CD8-positive, alpha-beta memory T cell (primary cell): ENCODE measurements around the gene NELFCD. TPM values are rescaled to one million over a fixed set of nuclear protein-coding genes. Genes with fewer than 3 reads are reported as not detected.

Experiments
- CTCF ChIA-PET: fragments of 350-600 bp; sonication (Branson Sonifier 250); formaldehyde crosslinking; loops from one replicate; lab custom pipeline; 2021; ENCODE audit warnings: antibody characterized with exemption; lab: Charles Lee
- POLR2A ChIA-PET: fragments of 350-600 bp; sonication (Branson Sonifier 250); formaldehyde crosslinking; loops from one replicate; lab custom pipeline; 2021; ENCODE audit warnings: antibody characterized with exemption; lab: Charles Lee
- DNase-seq, 5 donors: peaks; one replicate each; pipeline versions ENCODE4 v3.0.0 to v3.0.0-alpha.2; 2020 to 2022; ENCODE audit warnings: mixed read lengths in 1 of 5
- H3K27ac ChIP-seq: one replicate; pipeline ENCODE4 v1.7.0; 2013; ENCODE audit warnings: low read depth, mild to moderate bottlenecking, low read length, moderate library complexity
- H3K27me3 ChIP-seq: 2 replicates; pipeline ENCODE4 v1.7.0; 2013; ENCODE audit warnings: low read length, mild to moderate bottlenecking; ENCODE audit not compliant: insufficient read depth, poor library complexity, severe bottlenecking
- H3K36me3 ChIP-seq: 2 replicates; pipeline ENCODE4 v1.7.0; 2013; ENCODE audit warnings: mild to moderate bottlenecking, low read length, moderate library complexity; ENCODE audit not compliant: insufficient read depth
- H3K4me1 ChIP-seq: 2 replicates; pipeline ENCODE4 v1.7.0; 2013; ENCODE audit warnings: mild to moderate bottlenecking, low read length, moderate library complexity; ENCODE audit not compliant: insufficient read depth
- H3K4me3 ChIP-seq: 2 replicates; pipeline ENCODE4 v1.7.0; 2013; ENCODE audit warnings: mild to moderate bottlenecking, low read length
- H3K9me3 ChIP-seq: 2 replicates; pipeline ENCODE4 v1.7.0; 2013; ENCODE audit warnings: mild to moderate bottlenecking, low read length
- H3K27ac Mint-ChIP-seq, 8 donors: one replicate each; pipeline ENCODE4 v1.8.0; 2020 to 2021; ENCODE audit warnings: mixed read lengths in 8 of 8, mild to moderate bottlenecking in 6 of 8, inconsistent platforms in 3 of 8, moderate library complexity in 3 of 8
- H3K27me3 Mint-ChIP-seq, 2 donors: one replicate each; pipeline ENCODE4 v1.8.0; 2020 to 2021; ENCODE audit warnings: mixed read lengths in 2 of 2, mild to moderate bottlenecking in 1 of 2, moderate library complexity in 1 of 2
- H3K36me3 Mint-ChIP-seq, 3 donors: one replicate each; pipeline ENCODE4 v1.8.0; 2020 to 2021; ENCODE audit warnings: mixed read lengths in 3 of 3, inconsistent platforms in 1 of 3, mild to moderate bottlenecking in 1 of 3
- H3K4me1 Mint-ChIP-seq, 3 donors: one replicate each; pipeline ENCODE4 v1.8.0; 2020 to 2021; ENCODE audit warnings: mixed read lengths in 3 of 3, inconsistent platforms in 1 of 3, mild to moderate bottlenecking in 1 of 3
- H3K4me3 Mint-ChIP-seq, 7 donors: one replicate each; pipeline ENCODE4 v1.8.0; 2020 to 2021; ENCODE audit warnings: mixed read lengths in 7 of 7, mild to moderate bottlenecking in 6 of 7, moderate library complexity in 4 of 7, inconsistent platforms in 2 of 7
- H3K9me3 Mint-ChIP-seq, 5 donors: one replicate each; pipeline ENCODE4 v1.8.0; 2020 to 2022; ENCODE audit warnings: mixed read lengths in 5 of 5, mild to moderate bottlenecking in 3 of 5, moderate library complexity in 2 of 5, inconsistent platforms in 1 of 5
- polyA plus RNA-seq: library from polyadenylated mRNA; unstranded; fragments of 300-500 nt; fragmentation: Illumina TruSeq; gene quantifications from one replicate; pipeline ENCODE4 v1.2.3, GENCODE V29; 2021
- total RNA-seq, 2 experiments: library from RNA; stranded (reverse); gene quantifications; one replicate each; pipeline ENCODE4 v1.2.3, GENCODE V29; 2021

The NELFCD gene
- total and polyA plus RNA-seq, 3 experiments from 2014 or later: 78.1 to 108 (median 101) TPM

- Histone ChIP-seq H3K4me3 (no peak overlapping the region), H3K36me3 (peaks cover 42% of the 10 kb centered on the region), H3K27me3 (no peaks in the 10 kb centered on the region), H3K9me3 (no peaks in the 10 kb centered on the region), H3K4me1 (peaks cover 30% of the 10 kb centered on the region), H3K27ac (no peak overlapping the region)
- no peaks in the 10 kb centered on the region for H3K9me3 Mint-ChIP-seq
- peaks cover 45 to 53% (median 50%) of the 10 kb centered on the region in 3 donors for H3K4me1 Mint-ChIP-seq
- H3K27me3 Mint-ChIP-seq: peaks cover 0 to 7% of the 10 kb centered on the region in 2 donors
- POLR2A ChIA-PET: no interaction called here
- DNase-seq: no peak
- peaks cover 5 to 55% (median 12%) of the 10 kb centered on the region in 3 donors for H3K36me3 Mint-ChIP-seq
- H3K4me3 Mint-ChIP-seq: no peak overlapping the region
- H3K27ac Mint-ChIP-seq: peak overlapping the region in 3 of 8 donors; percentile 50 to 68 (median 52)
- CTCF ChIA-PET: no interaction called here
Measured at GRCh38 chr20:58985656-58986055, 4.6 kb downstream of the NELFCD start.

GRCh38 chr20:58986286-58986967 lies 5.4 kb downstream of the NELFCD start:
- H3K9me3 ChIP-seq: no peaks in the 10 kb centered on the region
- Mint-ChIP-seq H3K9me3 (no peaks in the 10 kb centered on the region), H3K36me3 (peaks cover 5 to 63% (median 13%) of the 10 kb centered on the region in 3 donors), H3K4me3 (peak overlapping the region in 1 of 7 donors; percentile 4), H3K27ac (peak overlapping the region in 4 of 8 donors; percentile 47 to 66 (median 56)), H3K27me3 (peaks cover 0 to 7% of the 10 kb centered on the region in 2 donors), H3K4me1 (peaks cover 45 to 53% (median 50%) of the 10 kb centered on the region in 3 donors)
- H3K4me1 ChIP-seq: peaks cover 30% of the 10 kb centered on the region
- no peak overlapping the region for H3K4me3 ChIP-seq
- no peak overlapping the region for H3K27ac ChIP-seq
- CTCF ChIA-PET: no interaction called here
- peaks cover 50% of the 10 kb centered on the region for H3K36me3 ChIP-seq
- DNase-seq: no peak
- POLR2A ChIA-PET: no interaction called here
- no peaks in the 10 kb centered on the region for H3K27me3 ChIP-seq

GRCh38 chr20:58986968-58987517 lies 6.0 kb downstream of the NELFCD start:
- no peak overlapping the region for H3K27ac ChIP-seq
- Mint-ChIP-seq H3K27ac (peak overlapping the region in 5 of 8 donors; percentile 19 to 66 (median 55)), H3K27me3 (peaks cover 0 to 7% of the 10 kb centered on the region in 2 donors), H3K4me1 (peaks cover 42 to 50% (median 49%) of the 10 kb centered on the region in 3 donors), H3K4me3 (peak overlapping the region in 1 of 7 donors; percentile 4), H3K9me3 (no peaks in the 10 kb centered on the region), H3K36me3 (peaks cover 5 to 66% (median 15%) of the 10 kb centered on the region in 3 donors)
- DNase-seq: no peak
- H3K36me3 ChIP-seq: peaks cover 51% of the 10 kb centered on the region
- ChIA-PET CTCF (no interaction called here), POLR2A (no interaction called here)
- H3K9me3 ChIP-seq: no peaks in the 10 kb centered on the region
- peaks cover 26% of the 10 kb centered on the region for H3K4me1 ChIP-seq
- no peak overlapping the region for H3K4me3 ChIP-seq
- H3K27me3 ChIP-seq: no peaks in the 10 kb centered on the region

- Mint-ChIP-seq H3K9me3 (no peaks in the 10 kb centered on the region), H3K27me3 (no peaks in the 10 kb centered on the region), H3K36me3 (peaks cover 5 to 72% (median 17%) of the 10 kb centered on the region in 3 donors), H3K27ac (peak overlapping the region in 6 of 8 donors; percentile 19 to 80 (median 36)), H3K4me3 (no peak overlapping the region), H3K4me1 (peaks cover 34 to 42% (median 40%) of the 10 kb centered on the region in 3 donors)
- ChIA-PET POLR2A (interaction anchor here (0.7 kb wide), 1 partner anchor 37 kb away, joined by 3 read pairs; no protein-coding TSS in a partner anchor), CTCF (no interaction called here)
- H3K4me1 ChIP-seq: peaks cover 17% of the 10 kb centered on the region
- no peak overlapping the region for H3K27ac ChIP-seq
- DNase-seq: no peak
- H3K9me3 ChIP-seq: no peaks in the 10 kb centered on the region
- H3K27me3 ChIP-seq: no peaks in the 10 kb centered on the region
- H3K36me3 ChIP-seq: peaks cover 56% of the 10 kb centered on the region
- no peak overlapping the region for H3K4me3 ChIP-seq
Measured at GRCh38 chr20:58987790-58988564, 6.9 kb downstream of the NELFCD start.

- DNase-seq: no peak
- ChIA-PET POLR2A (interaction anchor here (0.7 kb wide), 1 partner anchor 36 kb away, joined by 3 read pairs; no protein-coding TSS in a partner anchor), CTCF (no interaction called here)
- Histone ChIP-seq H3K9me3 (no peaks in the 10 kb centered on the region), H3K27me3 (no peaks in the 10 kb centered on the region), H3K36me3 (peaks cover 62% of the 10 kb centered on the region), H3K27ac (no peak overlapping the region), H3K4me1 (peaks cover 14% of the 10 kb centered on the region), H3K4me3 (no peak overlapping the region)
- Mint-ChIP-seq H3K27ac (no peak overlapping the region), H3K4me3 (no peak overlapping the region), H3K36me3 (peaks cover 5 to 78% (median 17%) of the 10 kb centered on the region in 3 donors), H3K4me1 (peaks cover 31 to 38% (median 36%) of the 10 kb centered on the region in 3 donors), H3K9me3 (no peaks in the 10 kb centered on the region), H3K27me3 (no peaks in the 10 kb centered on the region)
Measured at GRCh38 chr20:58988565-58988882, 7.5 kb downstream of the NELFCD start.

- no peaks in the 10 kb centered on the region for H3K27me3 ChIP-seq
- Mint-ChIP-seq H3K27me3 (no peaks in the 10 kb centered on the region), H3K36me3 (peaks cover 5 to 85% (median 17%) of the 10 kb centered on the region in 3 donors), H3K4me1 (peaks cover 24 to 32% (median 29%) of the 10 kb centered on the region in 3 donors), H3K4me3 (no peak overlapping the region), H3K27ac (peak overlapping the region in 1 of 8 donors; percentile 46), H3K9me3 (no peaks in the 10 kb centered on the region)
- no peak overlapping the region for H3K4me3 ChIP-seq
- no peak for DNase-seq
- H3K36me3 ChIP-seq: peaks cover 67% of the 10 kb centered on the region
- H3K9me3 ChIP-seq: no peaks in the 10 kb centered on the region
- H3K27ac ChIP-seq: no peak overlapping the region
- H3K4me1 ChIP-seq: peaks cover 7% of the 10 kb centered on the region
- ChIA-PET CTCF (no interaction called here), POLR2A (no interaction called here)
Measured at GRCh38 chr20:58989196-58989595, 8.1 kb downstream of the NELFCD start.

GRCh38 chr20:58990651-58991445 lies 9.8 kb downstream of the NELFCD start:
- Mint-ChIP-seq H3K9me3 (no peaks in the 10 kb centered on the region), H3K27me3 (no peaks in the 10 kb centered on the region), H3K36me3 (peaks cover 12 to 96% (median 17%) of the 10 kb centered on the region in 3 donors), H3K4me1 (peaks cover 10 to 16% (median 14%) of the 10 kb centered on the region in 3 donors), H3K4me3 (no peak overlapping the region), H3K27ac (peak overlapping the region in 2 of 8 donors; percentile 33 to 66)
- Histone ChIP-seq H3K27me3 (no peaks in the 10 kb centered on the region), H3K9me3 (no peaks in the 10 kb centered on the region), H3K4me1 (no peaks in the 10 kb centered on the region), H3K4me3 (no peak overlapping the region), H3K27ac (no peak overlapping the region), H3K36me3 (peaks cover 79% of the 10 kb centered on the region)
- no peak for DNase-seq
- CTCF ChIA-PET: no interaction called here
- POLR2A ChIA-PET: interaction anchor here (1.3 kb wide), 1 partner anchor 42 kb away, joined by 4 read pairs; the partner anchor contains the start of gene ATP5F1E
